Left lung (tissue), 10 donors: Measurements from ENCODE around the gene LYSMD1. TPM values are rescaled to one million over a fixed set of nuclear protein-coding genes. Genes with fewer than 3 reads are reported as not detected.
"Not testable (repeated sequence)": the region's sequence is repeated elsewhere in the genome, so short reads cannot be mapped to it uniquely, and the experiment has no call there.

Experiments used
- ATAC-seq: fragments of 200-7000 bp; cut with Tn5 transposase; one replicate; pipeline ENCODE4 v1.9.1; 2020; ENCODE audit warnings: moderate library complexity
- DNase-seq, 4 donors: peaks; one replicate each; pipeline ENCODE4 v3.0.0-alpha.2; 2013 to 2020
- H3K27ac ChIP-seq, 2 donors: fragments of 200-600 bp; sonication (generic) in 1 of 2; one replicate each; pipeline versions ENCODE4 v1.5.0 to v1.8.0; 2020 to 2021
- H3K27me3 ChIP-seq, 2 donors: fragments of 200-600 bp; sonication (generic) in 1 of 2; one replicate each; pipeline versions ENCODE4 v1.5.0 to v1.8.0; 2020 to 2021
- H3K36me3 ChIP-seq, 2 donors: fragments of 200-600 bp; sonication (generic) in 1 of 2; one replicate each; pipeline versions ENCODE4 v1.5.0 to v1.8.0; 2020 to 2021
- H3K4me1 ChIP-seq, 2 donors: fragments of 200-600 bp; one replicate each; pipeline ENCODE4 v1.8.0; 2021
- H3K4me3 ChIP-seq, 2 donors: fragments of 200-600 bp; sonication (generic) in 1 of 2; one replicate each; pipeline versions ENCODE4 v1.5.0 to v1.8.0; 2020 to 2021; ENCODE audit warnings: mild to moderate bottlenecking in 1 of 2
- H3K9me3 ChIP-seq, 2 donors: fragments of 200-600 bp; sonication (generic) in 1 of 2; one replicate each; pipeline versions ENCODE4 v1.5.0 to v1.8.0; 2020 to 2021
- CTCF ChIP-seq, 2 donors: fragments of 200-600 bp; sonication (generic) in 1 of 2; IDR thresholded peaks; one replicate each; pipeline versions ENCODE4 v1.5.0 to v1.8.0; 2021; ENCODE audit warnings: antibody characterized with exemption in 2 of 2
- intact Hi-C, 2 donors: fragments of 100-400 bp; cut with DNase I; formaldehyde crosslinking; loops; one replicate each; pipeline versions ENCODE4 v1.11.2 to v1.14.2; 2022
- polyA plus RNA-seq, 6 donors: library from polyadenylated mRNA; unstranded; fragments of 120-200 nt; gene quantifications; one replicate each; pipeline ENCODE4 v1.2.1, GENCODE V29; 2013; ENCODE audit not compliant: insufficient read length in 6 of 6
- total RNA-seq, 2 donors: library from RNA; stranded (reverse); fragmentation: NEBNext Ultra II Directional; extraction: Animal tissue kit (Norgen Biotek cat#: 25700); gene quantifications; one replicate each; pipeline ENCODE4 v1.2.1, GENCODE V29; 2021
- donor health status: DM: no; HTN: yes; CAD: no.
- donor health status: DM: no; HTN: no; CAD: no.

Gene LYSMD1
- total and polyA plus RNA-seq, 8 donors: 5.8 to 20.4 (median 16.0) TPM

GRCh38 chr1:151199873-151200581 is 34.3 kb upstream of the LYSMD1 start:
- DNase-seq (peak in 1 of 4 donors; percentile 36), ATAC-seq (peak; percentile 4)
- Histone ChIP-seq H3K4me1 (peaks cover 3 to 49% of the 10 kb centered on the region in 2 donors), H3K27me3 (no peaks in the 10 kb centered on the region), H3K36me3 (peaks cover 0 to 20% of the 10 kb centered on the region in 2 donors), H3K9me3 (no peaks in the 10 kb centered on the region), H3K27ac (peak overlapping the region; percentile 87 to 95), H3K4me3 (peak overlapping the region; percentile 67 to 71)
- intact Hi-C loops: loop anchor here in 1 of 2 donors (10.0 kb wide), 1 partner anchor 55 kb away; the partner anchor contains the start of gene PSMD4
- no peak for TF ChIP-seq CTCF (IDR thresholded peaks at IDR 0.05)

DNA sequence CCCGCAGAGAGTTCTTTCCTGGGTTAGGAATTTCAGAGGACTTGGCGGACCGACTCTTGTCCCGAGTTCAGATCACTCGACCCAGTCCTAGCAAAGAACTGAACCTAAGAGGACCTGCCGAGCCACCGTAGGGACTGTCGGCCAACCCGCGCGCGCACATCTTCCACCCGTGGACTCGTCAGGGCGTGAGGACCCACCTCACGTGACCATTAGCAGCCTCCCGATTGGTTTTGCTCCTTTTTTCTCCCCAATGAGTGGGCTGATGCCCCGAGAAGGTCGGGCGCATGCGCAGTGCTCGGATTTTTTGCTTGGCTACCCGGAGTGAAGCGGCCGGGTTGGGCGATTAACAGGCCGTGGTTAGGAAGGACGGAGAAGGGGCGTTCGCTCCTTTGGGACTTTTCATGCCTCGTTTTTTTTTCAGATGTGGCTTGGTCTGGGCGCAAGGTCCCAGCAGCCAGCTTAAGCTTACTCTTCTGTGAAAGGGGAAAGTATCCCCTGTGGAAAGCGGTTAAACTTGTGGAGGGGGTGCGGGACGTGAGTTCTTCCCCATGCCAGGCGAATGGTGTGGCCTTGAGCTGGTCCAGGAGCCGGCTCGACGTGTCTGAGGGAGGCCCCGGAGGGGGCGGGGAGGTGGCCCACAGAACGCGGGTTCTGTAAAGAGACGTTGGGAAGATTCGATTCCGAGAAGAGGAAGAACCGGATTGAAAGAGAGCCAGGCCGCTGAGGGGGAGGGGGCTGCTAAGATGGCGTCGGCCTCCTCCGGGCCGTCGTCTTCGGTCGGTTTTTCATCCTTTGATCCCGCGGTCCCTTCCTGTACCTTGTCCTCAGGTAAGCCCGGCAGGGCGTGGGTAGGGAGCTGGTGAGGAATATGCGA is 32.8 kb upstream of the LYSMD1 start, which contains the start of gene PIP5K1A:
Gene PIP5K1A (plus strand): TSS at position 299 of the 874 bp plus-strand sequence. CDS start 445 bp downstream, at position 744.
- Histone ChIP-seq H3K27me3 (no peaks in the 10 kb centered on the region), H3K4me1 (peaks cover 3 to 45% of the 10 kb centered on the region in 2 donors), H3K9me3 (no peaks in the 10 kb centered on the region), H3K4me3 (peak within 1 kb of the TSS; percentile 67 to 71), H3K36me3 (peaks cover 0 to 13% of the 10 kb centered on the region in 2 donors), H3K27ac (peak within 1 kb of the TSS; percentile 87 to 95)
- no peak for TF ChIP-seq CTCF (IDR thresholded peaks at IDR 0.05)
- intact Hi-C loops: loop anchor here in 1 of 2 donors (10.0 kb wide), 1 partner anchor 56 kb away; the partner anchor contains the start of gene PSMD4
- DNase-seq: peak; percentile 97 to 99 (median 98)
- ATAC-seq: peak; percentile 83

DNA sequence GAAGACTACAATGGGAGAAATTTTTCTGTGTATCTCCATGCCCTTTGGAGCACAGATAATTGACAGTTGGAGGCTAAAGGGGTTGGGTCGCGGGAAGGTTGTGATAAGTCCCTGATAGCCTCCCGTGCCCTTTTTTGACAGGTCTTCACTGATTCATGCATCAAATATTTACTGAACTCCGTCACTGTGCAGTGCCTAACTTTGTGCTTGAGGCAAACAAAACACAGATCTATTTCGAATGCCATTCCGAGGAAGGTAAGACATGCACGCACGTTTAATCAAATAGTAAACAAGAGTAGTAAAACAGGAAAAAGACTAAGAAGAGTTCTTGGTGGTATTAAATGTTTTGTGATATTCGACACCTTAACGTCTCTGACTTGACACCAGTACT is 32.2 kb upstream of the LYSMD1 start:
- DNase-seq (no peak), ATAC-seq (peak; percentile 0)
- Histone ChIP-seq H3K4me1 (peaks cover 3 to 44% of the 10 kb centered on the region in 2 donors), H3K27ac (peak overlapping the region; percentile 87 to 95), H3K4me3 (peak overlapping the region; percentile 67 to 71), H3K9me3 (no peaks in the 10 kb centered on the region), H3K36me3 (peaks cover 0 to 6% of the 10 kb centered on the region in 2 donors), H3K27me3 (no peaks in the 10 kb centered on the region)
- no peak for TF ChIP-seq CTCF (IDR thresholded peaks at IDR 0.05)
- intact Hi-C loops: loop anchor here in 1 of 2 donors (10.0 kb wide), 1 partner anchor 57 kb away; the partner anchor contains the start of gene PSMD4

DNA sequence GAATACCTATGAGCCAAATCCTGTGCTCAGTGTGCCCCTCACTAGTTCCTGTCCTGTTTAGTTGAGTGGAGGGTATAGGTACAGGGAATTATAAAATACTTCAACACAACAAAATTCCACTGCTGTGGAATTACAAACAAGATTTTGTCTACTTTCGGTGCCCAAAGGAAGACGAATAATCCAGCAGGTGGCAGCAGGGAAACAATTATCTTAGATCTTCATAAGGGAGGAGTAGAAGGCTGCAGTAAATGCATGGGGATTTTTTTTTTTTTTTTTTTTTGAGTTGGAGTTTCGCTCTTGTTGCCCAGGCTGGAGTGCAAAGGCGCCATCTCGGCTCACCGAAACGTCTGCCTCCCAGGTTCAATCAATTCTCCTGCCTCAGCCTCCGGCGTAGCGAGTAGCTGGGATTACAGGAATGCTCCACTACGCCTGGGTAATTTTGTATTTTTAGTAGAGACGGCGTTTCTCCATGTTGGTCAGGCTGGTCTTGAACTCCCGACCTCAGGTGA is 30.6 kb upstream of the LYSMD1 start:
- Histone ChIP-seq H3K4me1 (peaks cover 3 to 29% of the 10 kb centered on the region in 2 donors), H3K27ac (peak overlapping the region in 1 of 2 donors; percentile 71), H3K27me3 (no peaks in the 10 kb centered on the region), H3K36me3 (no peaks in the 10 kb centered on the region), H3K9me3 (no peaks in the 10 kb centered on the region), H3K4me3 (peak overlapping the region in 1 of 2 donors; percentile 6)
- intact Hi-C loops: loop anchor here in 1 of 2 donors (10.0 kb wide), 1 partner anchor 58 kb away; the partner anchor contains the start of gene PSMD4
- TF ChIP-seq CTCF (IDR thresholded peaks at IDR 0.05): peak; percentile 34
- ATAC-seq: peak; percentile 48
- DNase-seq: peak in 3 of 4 donors; percentile 49 to 79 (median 57)

- not testable (repeated sequence) for H3K36me3 ChIP-seq, H3K27me3 ChIP-seq, H3K9me3 ChIP-seq
- DNase-seq: peak in 1 of 4 donors; percentile 73
- peak overlapping the region in 1 of 2 donors; percentile 3 for H3K4me3 ChIP-seq
- intact Hi-C loops: loop anchor here in 1 of 2 donors (10.0 kb wide), 1 partner anchor 60 kb away; the partner anchor contains the start of gene PSMD4
- ATAC-seq: peak; percentile 36
- H3K27ac ChIP-seq: peak overlapping the region in 1 of 2 donors; percentile 71
- H3K4me1 ChIP-seq: peaks cover 3 to 24% of the 10 kb centered on the region in 2 donors
These were observed 29.3 kb upstream of the LYSMD1 start for GRCh38 chr1:151194894-151195594.
